LNCAP (cell line): ENCODE data around the gene PERM1.

ENCODE experiments used
- CTCF ChIP-seq: fragments of 450-650 bp; IDR thresholded peaks from 2 replicates; pipeline ENCODE4 v1.5.1; 2017; ENCODE audit warnings: mild to moderate bottlenecking

Gene PERM1

GRCh38 chr1:964691-965525, 17.0 kb downstream of the PERM1 start:
- no peak for TF ChIP-seq CTCF

GRCh38 chr1:963746-964525, 18.0 kb downstream of the PERM1 start:
- TF ChIP-seq CTCF: no peak

- no peak for TF ChIP-seq CTCF
Observed at GRCh38 chr1:963301-963651, 18.6 kb downstream of the PERM1 start.

- no peak for TF ChIP-seq CTCF
Observed at GRCh38 chr1:962381-963300, 19.3 kb downstream of the PERM1 start.

GRCh38 chr1:961132-961669, 20.7 kb downstream of the PERM1 start:
- no peak for TF ChIP-seq CTCF

GRCh38 chr1:960363-961131, 21.3 kb downstream of the PERM1 start, which contains the start of gene KLHL17:
Gene KLHL17 (plus strand): TSS chr1:960584. CDS start chr1:960694, 110 bp downstream.
- no peak for TF ChIP-seq CTCF
